ENCODE data around the gene MRPL39. TPM values are rescaled to one million over a fixed set of nuclear protein-coding genes. Genes with fewer than 3 reads are reported as not detected.

The MRPL39 gene
- total and polyA plus RNA-seq, 2 experiments from 2014 or later = 50.5 to 132 TPM

MicroRNAs encoded within 50 kb of the gene (microRNA counts, 767-probe panel; counts per million panel counts)
- 2,361 counts per million, percentile 3 among the panel's probes with 10 or more counts for microRNA hsa-miR-155-5p

Other genes with a start within 250 kb of the MRPL39 start
- gene JAM2, start 31.8 kb upstream of the MRPL39 start, total RNA-seq (2014; rRNA removed; shearing (Covaris generic)) = 4.9 and 8.7 TPM in 2 replicates
- 12.2 and 14.6 TPM in 2 replicates for gene JAM2, start 31.8 kb upstream of the MRPL39 start, polyA plus RNA-seq (2016; fragmentation: Nextera tagmentation; extraction: Ambion mirVana)
- 127 and 154 TPM in 2 replicates for gene ATP5PF, start 127.4 kb upstream of the MRPL39 start, total RNA-seq (2014; rRNA removed; shearing (Covaris generic))
- gene ATP5PF, start 127.4 kb upstream of the MRPL39 start, polyA plus RNA-seq (2016; fragmentation: Nextera tagmentation; extraction: Ambion mirVana) = 719 and 751 TPM in 2 replicates
- gene GABPA, start 127.5 kb upstream of the MRPL39 start, total RNA-seq (2014; rRNA removed; shearing (Covaris generic)) = 28.6 and 30.1 TPM in 2 replicates
- gene GABPA, start 127.5 kb upstream of the MRPL39 start, polyA plus RNA-seq (2016; fragmentation: Nextera tagmentation; extraction: Ambion mirVana) = 8.5 TPM in 2 replicates

Measured in GM23338 (cell line).